Skin epidermis (tissue), 12 donors: ENCODE measurements around the gene MTHFR.
A peak's percentile ranks its signal among the peaks of the same experiment; 100 is the strongest.

Experiments
- H3K27ac ChIP-seq, 21 experiments: fragments of 200-600 bp; sonication (generic) in 11 of 21; one replicate each; pipeline ENCODE4 v1.5.0; 2020; ENCODE audit warnings: mild to moderate bottlenecking in 3 of 21, inconsistent platforms in 2 of 21, moderate library complexity in 2 of 21
- H3K4me3 ChIP-seq, 7 experiments: fragments of 200-600 bp; sonication (generic) in 2 of 7; one replicate each; pipeline ENCODE4 v1.5.0; 2020; ENCODE audit warnings: inconsistent platforms in 2 of 7, mild to moderate bottlenecking in 2 of 7, moderate library complexity in 1 of 7

MTHFR gene

DNA sequence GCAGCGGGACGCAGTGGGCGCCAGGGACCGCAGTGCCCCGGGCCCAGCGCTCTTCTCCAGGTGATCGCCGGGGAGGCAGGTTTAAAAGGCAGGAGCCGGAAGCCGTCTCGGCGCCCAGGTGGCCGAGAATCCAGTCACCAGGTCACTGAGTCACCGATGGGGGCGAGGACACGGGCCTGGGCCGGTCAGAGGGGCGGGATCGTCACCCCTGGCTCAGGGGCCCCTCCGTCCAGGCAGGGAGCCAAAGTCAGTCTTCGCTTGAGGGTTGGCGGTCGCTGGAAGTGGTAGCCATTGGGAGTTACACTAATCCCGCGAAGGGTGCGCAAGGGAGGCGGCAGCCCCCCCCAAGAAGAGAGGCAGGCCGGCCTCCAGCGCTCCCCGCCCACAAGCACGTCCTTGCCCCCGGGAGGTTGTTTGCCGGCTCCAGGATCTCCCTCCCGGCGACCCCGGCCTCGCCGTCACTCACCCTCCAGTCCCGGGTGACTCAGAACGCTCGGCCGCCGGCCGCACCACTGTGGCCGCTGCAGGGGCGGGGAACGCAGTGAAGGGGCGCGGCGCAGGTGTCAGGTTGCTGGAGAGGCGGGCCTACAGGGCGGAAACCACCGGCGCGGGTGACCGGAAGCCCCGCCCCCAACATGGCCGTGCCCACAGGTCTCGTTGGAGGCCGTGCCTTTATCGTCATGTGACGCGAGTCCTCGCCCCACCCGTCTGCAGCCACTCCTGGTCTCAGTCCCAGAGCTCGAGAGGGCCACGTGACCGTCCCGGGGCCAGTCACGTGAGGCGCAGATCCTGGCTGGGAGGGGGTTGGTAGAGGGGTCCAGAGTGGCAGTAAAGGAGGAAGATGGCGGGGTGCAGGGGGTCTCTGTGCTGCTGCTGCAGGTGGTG is at the start of gene MTHFR, which contains the start of gene CLCN6:
Gene MTHFR, minus strand, starts transcription at position 543 of the 885 bp plus-strand sequence. CDS start 2,848 bp downstream, outside the sequence.
Gene CLCN6, plus strand, starts transcription at position 770 of the 885 bp plus-strand sequence. Its CDS starts 72 bp downstream, at position 842.
- peak within 1 kb of the TSS; percentile 45 to 97 (median 64) for H3K4me3 ChIP-seq
- H3K27ac ChIP-seq = peak within 1 kb of the TSS; percentile 78 to 99 (median 95)

DNA sequence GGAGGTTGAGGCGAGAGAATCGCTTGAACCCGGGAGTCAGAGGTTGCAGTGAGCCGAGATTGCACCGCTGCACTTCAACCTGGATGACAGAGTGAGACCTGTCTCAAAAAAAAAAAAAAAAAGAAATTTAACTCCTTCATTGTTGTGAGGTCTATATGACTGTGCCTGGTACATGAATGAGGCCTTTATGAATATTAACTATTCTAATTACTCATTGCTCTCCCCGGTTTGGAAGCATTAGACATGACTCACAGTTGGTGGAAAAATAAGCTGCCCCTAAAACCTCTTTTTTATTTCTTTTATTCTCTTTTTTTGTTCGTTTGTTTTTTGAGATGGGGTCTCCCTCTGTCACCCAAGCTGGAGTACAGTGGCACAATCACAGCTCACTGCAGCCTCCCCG is 49.7 kb upstream of the MTHFR start:
- no peak overlapping the region for H3K4me3 ChIP-seq
- no peak overlapping the region for H3K27ac ChIP-seq

DNA sequence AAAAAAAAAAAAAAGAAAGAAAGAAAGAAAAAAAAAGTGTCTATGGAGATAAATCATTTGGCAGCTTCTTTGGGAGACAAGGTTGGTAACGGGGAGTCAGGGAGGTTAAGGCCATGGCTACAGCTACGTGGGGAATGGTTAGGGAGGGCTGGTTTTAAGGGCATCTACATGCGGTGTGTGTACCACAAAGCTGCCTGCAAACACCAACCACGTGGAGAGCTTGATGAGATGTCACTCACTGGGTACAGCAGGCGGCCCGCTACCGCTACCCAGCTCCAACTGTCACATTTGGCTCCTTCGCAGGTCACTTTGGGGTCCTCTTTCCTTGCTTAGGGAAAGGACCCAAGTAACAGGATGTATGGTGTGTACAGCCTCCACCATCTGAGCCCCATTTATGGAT is 48.8 kb upstream of the MTHFR start:
- Histone ChIP-seq H3K27ac (no peak overlapping the region), H3K4me3 (no peak overlapping the region)

DNA sequence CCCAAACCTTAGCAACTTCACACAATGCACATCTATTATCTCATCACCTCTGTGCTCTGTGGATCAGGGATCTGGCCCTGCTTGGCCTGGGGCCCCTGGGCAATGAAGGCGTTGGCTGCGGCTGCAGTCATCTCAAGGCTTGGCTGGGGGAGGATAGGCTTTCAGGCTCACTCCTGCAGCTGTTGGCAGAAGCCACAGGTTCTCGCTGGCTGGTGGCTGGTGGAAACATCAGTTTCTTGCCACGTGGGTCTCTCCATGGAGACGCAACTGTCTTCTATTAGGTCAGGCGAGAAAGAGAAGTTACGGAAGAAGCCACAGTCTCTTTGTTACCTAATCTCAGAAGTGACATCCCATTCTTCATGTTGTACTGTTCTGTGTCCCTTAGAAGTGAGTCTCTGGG is 45.4 kb upstream of the MTHFR start:
- Histone ChIP-seq H3K4me3 (no peak overlapping the region), H3K27ac (no peak overlapping the region)

DNA sequence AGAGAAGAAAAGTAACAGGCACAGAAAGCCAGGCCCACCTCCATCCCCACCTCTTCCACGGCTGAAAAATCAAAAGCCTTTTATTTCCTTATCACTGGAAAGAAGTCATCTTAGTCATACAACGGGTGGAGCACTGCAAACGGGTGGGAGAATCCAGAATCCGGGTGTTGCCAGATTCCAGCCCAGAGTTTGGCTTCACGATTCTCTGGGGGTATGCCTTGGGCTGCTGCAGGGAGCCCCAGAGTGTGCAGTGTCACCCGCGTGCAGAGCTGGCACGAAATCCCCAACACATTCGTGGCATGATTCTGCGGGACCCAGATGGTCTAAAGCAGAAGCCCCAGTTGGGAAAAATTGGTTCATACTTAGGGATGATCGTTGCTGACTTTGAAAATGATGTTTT is 44.4 kb upstream of the MTHFR start:
- no peak overlapping the region for H3K27ac ChIP-seq
- no peak overlapping the region for H3K4me3 ChIP-seq

DNA sequence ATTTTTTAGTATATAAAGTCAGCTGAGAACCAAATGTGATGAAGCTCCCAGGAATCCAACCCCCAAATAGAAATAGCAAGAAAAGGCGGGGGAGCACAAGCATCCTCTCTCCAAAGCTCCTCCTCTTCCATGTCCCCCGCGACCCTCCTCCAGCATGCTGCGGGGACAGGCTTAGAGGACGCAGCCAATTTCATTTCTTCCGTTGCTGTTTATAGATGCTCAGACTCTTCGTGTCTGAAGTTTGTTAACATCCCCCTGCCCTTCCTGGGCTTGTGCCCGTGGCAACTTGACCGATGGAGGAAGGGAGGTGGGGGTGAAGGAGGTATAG is 42.6 kb upstream of the MTHFR start:
- Histone ChIP-seq H3K27ac (no peak overlapping the region), H3K4me3 (no peak overlapping the region)

DNA sequence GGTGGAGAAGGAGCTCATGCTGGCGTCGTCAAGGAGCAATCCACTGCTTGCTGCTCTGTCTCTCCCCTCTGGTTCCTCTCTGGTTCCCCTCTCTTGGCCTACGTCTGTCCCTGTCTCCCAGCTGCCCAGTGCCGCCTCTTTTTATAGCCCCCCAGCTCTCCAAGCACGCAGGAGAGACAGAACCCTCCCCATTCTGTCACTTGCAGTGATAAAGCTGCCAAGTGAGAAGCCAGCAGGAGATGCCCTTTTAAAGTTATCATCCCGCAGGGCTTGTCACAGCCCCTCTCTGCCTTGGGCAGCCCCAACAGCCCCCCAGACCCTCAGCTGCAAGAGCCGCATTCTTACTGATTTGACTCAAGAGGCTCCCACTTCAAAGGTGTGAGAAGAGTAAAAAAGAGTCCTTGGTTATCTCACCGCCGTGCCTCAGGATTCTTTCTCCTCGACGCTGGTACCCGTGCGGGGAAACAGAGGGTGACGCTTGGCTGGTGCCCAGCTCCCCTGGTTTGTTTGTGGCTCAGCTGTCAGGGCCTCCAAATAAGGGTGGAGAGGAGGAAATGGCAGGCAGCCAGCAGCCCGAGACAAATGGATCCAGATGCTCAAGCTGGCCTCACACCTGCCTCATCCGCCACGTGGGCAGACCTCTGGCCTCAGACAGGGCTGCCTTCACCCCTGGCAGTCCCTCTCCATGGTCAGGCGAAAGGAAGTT is 42.1 kb upstream of the MTHFR start, which contains the start of gene NPPA:
Gene NPPA, minus strand, starts transcription at position 117 of the 706 bp plus-strand sequence. Its CDS starts 99 bp downstream, at position 18.
- Histone ChIP-seq H3K27ac (no peak within 1 kb of the TSS), H3K4me3 (no peak within 1 kb of the TSS)

DNA sequence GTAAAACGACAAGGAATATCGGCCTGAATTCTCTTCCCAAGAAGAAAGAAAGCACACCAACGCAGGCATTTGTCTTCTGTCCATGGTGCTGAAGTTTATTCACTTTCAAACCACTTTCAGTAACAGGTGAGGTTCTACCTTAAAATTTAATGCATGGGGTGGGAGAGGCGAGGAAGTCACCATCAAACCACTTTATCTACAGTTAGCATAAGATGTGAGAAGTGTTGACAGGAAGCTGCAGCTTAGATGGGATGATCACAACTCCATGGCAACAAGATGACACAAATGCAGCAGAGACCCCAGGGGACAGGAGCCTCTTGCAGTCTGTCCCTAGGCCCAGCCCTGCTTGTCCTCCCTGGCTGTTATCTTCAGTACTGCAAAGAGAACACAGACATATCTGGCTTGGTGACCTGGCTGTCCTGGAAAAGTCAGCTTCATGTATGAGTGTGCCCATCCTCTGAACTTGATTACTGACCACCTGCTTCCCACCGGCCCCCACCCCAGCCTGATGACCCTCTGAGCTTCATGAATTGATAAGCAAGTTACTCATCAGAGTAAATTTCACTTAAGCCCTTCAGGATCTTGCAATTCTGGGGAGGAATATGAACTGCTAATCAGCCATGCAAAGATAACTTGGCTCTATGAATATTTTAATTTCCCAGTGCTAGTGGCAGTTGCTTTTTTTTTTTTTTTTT is 40.0 kb upstream of the MTHFR start:
- Histone ChIP-seq H3K27ac (no peak overlapping the region), H3K4me3 (no peak overlapping the region)

DNA sequence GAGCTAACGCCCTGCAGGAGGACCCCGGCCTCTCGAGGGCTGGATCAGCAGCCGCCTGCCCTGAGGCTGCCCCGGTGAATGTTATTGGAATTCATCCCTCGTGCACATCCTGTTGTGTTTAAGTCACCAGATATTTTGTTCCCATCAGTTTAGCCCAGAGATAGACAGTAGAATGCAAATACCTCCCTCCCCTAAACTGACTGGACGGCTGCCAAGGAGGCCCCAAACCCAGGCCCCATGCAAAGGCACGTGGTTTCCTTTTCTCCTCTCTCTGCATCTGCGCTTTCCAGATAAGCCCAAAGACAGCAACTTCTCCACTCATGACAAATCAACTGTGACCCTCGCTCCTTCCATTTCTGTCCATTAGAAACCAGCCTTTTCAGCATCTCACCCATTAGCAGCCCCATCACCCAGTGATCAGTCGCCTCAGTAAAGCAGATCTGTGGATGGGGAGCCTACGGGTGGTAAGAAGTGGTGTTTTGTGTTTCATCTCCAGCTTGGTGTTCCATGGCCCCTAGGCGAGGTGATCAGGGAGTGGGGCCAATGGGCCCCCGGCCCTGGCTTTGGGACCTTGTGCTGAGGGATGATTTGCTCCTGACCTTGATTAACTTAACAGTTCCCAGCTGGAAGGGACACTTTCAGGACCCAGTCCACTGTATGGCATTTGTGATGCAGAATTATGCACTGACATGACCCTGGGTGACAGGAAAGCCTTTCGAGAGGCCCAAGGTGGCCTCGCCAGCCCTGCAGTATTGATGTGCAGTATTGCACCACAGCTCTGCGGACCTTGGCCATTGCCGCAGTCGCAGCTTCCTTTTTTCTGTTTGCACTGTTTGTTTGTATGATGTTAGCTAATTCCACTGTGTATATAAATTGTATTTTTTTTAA is 36.6 kb upstream of the MTHFR start:
- Histone ChIP-seq H3K27ac (no peak overlapping the region), H3K4me3 (no peak overlapping the region)

DNA sequence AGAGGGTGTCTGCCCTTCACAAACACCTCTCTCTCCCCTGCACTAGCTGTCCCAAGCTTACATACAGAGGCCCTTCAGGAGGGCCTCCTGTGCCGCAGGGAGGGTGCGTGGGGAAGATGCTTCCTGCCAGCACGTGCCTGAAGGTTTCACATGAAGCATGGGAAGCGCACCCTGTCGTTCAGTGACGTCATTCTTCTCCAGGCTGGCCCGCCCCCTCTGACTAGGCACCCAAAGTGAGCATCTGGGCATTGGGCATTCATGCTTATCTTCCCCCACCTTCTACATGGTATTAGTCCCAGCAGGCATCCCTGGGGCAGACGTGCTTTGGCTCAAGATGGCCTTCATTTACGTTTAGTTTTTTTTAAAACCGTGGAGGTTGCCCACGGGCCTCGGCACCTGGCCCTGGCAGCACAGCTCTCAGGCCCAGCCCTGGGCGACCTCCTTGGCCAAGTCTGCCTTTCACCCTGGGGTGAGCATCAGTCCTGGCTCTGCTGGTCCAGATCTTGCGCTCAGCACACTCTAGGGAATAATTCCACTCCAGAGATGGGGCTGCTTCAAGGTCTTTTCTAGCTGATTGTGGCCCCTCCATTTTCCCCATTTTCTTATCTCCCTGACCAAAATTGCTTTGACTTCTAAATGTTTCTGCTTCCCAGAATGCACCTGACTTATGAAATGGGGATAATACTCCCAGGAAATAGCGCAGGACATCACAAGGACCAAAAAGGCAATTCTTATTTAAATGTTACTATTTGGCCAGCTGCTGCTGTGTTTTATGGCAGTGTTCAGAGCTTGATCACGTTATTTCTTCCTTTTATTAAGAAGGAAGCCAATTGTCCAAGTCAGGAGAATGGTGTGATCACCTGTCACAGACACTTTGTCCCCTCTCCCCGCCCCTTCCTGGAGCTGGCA is 35.7 kb upstream of the MTHFR start:
- Histone ChIP-seq H3K4me3 (no peak overlapping the region), H3K27ac (no peak overlapping the region)

DNA sequence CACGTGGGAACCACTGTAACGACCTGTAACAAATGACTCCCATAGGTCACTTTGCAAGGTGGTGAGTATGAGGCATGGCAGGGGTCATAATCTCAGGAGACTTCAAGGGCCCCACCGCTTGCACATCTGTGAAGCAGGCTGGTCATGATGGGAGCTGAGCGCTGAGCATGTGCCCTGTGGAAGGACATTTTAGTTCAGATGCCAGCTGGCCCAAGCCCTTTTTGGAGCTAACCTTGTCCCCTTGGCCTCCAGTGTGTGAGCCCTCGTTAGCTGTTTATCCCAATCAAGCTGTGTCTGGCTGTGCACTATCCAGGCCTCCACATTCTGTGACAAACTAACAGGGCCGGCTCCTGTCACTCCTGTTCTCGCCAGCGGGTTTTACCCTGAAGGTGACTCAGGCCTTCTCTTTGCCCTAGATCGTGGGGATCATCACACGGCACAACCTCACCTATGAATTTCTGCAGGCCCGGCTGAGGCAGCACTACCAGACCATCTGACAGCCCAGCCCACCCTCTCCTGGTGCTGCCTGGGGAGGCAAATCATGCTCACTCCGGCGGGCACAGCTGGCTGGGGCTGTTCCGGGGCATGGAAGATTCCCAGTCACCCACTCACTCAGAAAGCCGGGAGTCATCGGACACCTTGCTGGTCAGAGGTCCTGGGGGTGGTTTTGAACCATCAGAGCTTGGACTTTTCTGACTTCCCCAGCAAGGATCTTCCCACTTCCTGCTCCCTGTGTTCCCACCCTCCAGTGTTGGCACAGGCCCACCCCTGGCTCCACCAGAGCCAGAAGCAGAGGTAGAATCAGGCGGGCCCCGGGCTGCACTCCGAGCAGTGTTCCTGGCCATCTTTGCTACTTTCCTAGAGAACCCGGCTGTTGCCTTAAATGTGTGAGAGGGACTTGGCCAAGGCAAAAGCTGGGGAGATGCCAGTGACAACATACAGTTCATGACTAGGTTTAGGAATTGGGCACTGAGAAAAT is 34.3 kb upstream of the MTHFR start:
- Histone ChIP-seq H3K27ac (no peak overlapping the region), H3K4me3 (no peak overlapping the region)

DNA sequence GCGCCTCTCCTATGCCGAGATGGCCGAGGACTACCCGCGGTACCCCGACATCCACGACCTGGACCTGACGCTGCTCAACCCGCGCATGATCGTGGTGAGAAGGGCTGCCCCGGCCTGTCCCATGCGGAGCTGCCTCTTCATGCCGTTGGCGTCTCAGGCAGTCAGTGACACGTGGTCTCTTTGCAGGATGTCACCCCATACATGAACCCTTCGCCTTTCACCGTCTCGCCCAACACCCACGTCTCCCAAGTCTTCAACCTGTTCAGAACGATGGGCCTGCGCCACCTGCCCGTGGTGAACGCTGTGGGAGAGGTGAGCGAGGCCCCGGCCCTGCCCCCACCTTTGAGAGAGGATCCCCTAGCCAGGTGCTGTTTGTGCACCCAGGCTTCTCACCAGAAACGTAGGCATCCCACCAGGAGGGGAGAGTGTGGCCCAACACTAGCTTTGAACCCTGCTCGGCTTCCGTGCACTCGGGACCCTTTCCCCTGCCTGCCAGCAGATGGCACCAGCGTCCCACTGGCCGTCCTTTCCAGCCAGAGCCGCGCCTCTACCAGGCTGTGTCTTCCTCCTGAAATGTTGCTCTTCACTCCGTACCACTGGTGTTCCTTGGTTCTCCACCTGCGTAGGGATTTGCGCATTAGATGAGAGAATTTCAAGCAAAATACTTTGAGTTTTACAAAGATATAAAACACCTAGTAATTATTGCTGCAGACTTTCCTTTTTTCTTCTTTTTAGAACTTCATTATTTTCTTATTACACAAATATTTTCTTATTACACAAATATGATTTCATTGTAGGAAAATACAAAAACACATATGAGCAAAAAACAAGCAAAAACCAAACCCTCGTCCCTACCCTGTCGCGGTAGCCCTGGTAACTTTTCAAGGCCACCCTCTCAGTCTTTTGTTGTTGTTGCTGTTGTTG is 32.8 kb upstream of the MTHFR start:
- H3K27ac ChIP-seq = no peak overlapping the region
- no peak overlapping the region for H3K4me3 ChIP-seq

DNA sequence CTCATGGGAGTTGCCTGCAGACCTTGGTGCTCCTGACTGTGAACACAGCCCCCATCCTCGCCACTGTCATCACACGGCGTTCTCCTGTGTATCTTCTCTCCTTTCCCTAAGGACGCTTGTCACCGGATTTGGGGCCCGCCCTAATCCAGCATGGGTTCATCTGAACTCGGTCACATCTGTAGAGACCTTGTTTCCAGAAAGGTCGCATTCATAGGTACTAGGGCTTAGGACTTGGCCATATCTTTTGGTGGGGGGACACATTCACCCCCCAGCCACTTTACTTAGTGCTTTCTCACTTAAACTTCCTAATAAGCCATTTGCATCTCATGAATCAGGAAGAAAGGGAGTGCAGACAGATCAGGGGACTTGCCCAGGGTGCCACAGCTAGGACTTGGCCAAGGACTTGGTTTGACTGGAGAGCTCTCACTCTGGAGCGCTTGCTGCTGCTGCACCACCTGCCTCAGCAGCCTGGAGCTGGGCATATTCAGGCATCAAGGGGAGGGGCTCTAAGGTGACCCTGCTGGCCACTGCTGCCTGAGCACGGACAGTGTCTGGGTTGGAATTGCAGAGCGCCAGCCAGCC is 32.1 kb upstream of the MTHFR start:
- no peak overlapping the region for H3K4me3 ChIP-seq
- no peak overlapping the region for H3K27ac ChIP-seq

DNA sequence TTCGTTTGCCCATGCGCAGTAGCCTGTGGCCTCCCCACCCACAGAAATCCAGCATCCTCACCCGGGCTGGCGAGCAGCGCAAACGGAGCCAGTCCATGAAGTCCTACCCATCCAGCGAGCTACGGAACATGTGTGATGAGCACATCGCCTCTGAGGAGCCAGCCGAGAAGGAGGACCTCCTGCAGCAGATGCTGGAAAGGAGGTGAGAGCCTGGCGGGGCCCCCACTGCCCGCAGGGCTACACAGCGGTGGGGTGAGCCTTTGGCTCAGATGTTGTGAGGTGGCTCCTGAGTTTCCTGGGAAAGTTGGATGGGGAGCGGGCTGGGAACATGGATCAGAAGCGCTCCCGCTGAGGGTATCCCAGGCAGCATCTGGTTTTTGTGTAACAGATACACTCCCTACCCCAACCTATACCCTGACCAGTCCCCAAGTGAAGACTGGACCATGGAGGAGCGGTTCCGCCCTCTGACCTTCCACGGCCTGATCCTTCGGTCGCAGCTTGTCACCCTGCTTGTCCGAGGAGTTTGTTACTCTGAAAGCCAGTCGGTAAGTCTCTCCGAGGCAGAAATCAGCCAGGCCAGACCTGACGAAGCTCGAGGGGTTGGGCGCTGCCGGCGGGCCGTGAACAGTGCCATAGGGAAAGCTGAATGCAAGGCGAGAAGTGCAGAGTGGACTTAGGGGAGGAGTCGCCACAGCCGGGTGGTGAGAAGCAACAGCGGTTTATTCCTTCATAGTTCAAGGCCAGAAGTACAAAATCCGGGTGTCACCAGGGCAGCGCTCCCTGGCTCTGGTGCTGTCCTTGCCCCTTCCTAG is 31.4 kb upstream of the MTHFR start:
- Histone ChIP-seq H3K27ac (no peak overlapping the region), H3K4me3 (no peak overlapping the region)
